PC-9 (cell line): ENCODE measurements around the gene PGRMC2. TPM values are rescaled to one million over a fixed set of nuclear protein-coding genes. Genes with fewer than 3 reads are reported as not detected.

Source experiments
- BruUV-seq: library from RNA; stranded (reverse); fragments of 400-500 nt; replicated peaks from 2 replicates; lab custom pipeline; 2021; lab: Mats Ljungman, UMichigan
- CTCF ChIA-PET: fragments of 300-600 bp; sonication (Branson Sonifier 250); formaldehyde crosslinking; loops from one replicate; lab custom pipeline; 2022; ENCODE audit warnings: antibody characterized with exemption; lab: Charles Lee
- POLR2A ChIA-PET: fragments of 300-600 bp; sonication (Branson Sonifier 250); formaldehyde crosslinking; loops from one replicate; lab custom pipeline; 2022; ENCODE audit warnings: antibody characterized with exemption; ENCODE audit not compliant: unreplicated experiment; lab: Charles Lee
- DNase-seq, 2 experiments: peaks; one replicate each; pipeline versions ENCODE4 v3.0.0 to v3.0.0-alpha.2; 2015 to 2022; ENCODE audit warnings: mixed read lengths in 1 of 2
- H2AFZ ChIP-seq: fragments of 200-600 bp; sonication (generic); 2 replicates; pipeline ENCODE4 v1.8.1; 2017; ENCODE audit warnings: antibody characterized with exemption
- H3F3A ChIP-seq: fragments of 200-600 bp; sonication (generic); 2 replicates; pipeline ENCODE4 v1.8.1; 2017; ENCODE audit warnings: antibody characterized with exemption, mild to moderate bottlenecking, low read depth; ENCODE audit not compliant: insufficient read depth
- H3K27ac ChIP-seq: fragments of 200-600 bp; sonication (generic); 2 replicates; pipeline ENCODE4 v1.6.1; 2016; ENCODE audit warnings: mixed run types
- H3K27me3 ChIP-seq: fragments of 200-600 bp; sonication (generic); 2 replicates; pipeline ENCODE4 v1.6.1; 2016; ENCODE audit warnings: low read depth, mixed run types; ENCODE audit not compliant: insufficient read depth
- H3K36me3 ChIP-seq: fragments of 200-600 bp; sonication (generic); 2 replicates; pipeline ENCODE4 v1.6.1; 2016; ENCODE audit warnings: low read depth, mixed run types
- H3K4me1 ChIP-seq: fragments of 200-600 bp; sonication (generic); replicated peaks from 2 replicates; pipeline ENCODE4 v1.6.1; 2016; ENCODE audit warnings: mixed run types; ENCODE audit not compliant: insufficient read depth
- H3K4me2 ChIP-seq: fragments of 200-600 bp; sonication (generic); 2 replicates; pipeline ENCODE4 v1.6.1; 2017; ENCODE audit warnings: mixed run types
- H3K4me3 ChIP-seq: fragments of 200-600 bp; sonication (generic); 2 replicates; pipeline ENCODE4 v1.6.1; 2016; ENCODE audit warnings: mixed run types
- H3K79me2 ChIP-seq: fragments of 200-600 bp; sonication (generic); 2 replicates; pipeline ENCODE4 v1.6.1; 2017; ENCODE audit warnings: low read depth, mixed run types
- H3K9me2 ChIP-seq: fragments of 200-600 bp; sonication (generic); 2 replicates; pipeline ENCODE4 v1.8.1; 2017; ENCODE audit warnings: mild to moderate bottlenecking; ENCODE audit not compliant: insufficient read depth
- H3K9me3 ChIP-seq: fragments of 200-600 bp; sonication (generic); 2 replicates; pipeline ENCODE4 v1.8.1; 2016; ENCODE audit warnings: low read depth; ENCODE audit not compliant: insufficient read depth
- H4K20me1 ChIP-seq: fragments of 200-600 bp; sonication (generic); 2 replicates; pipeline ENCODE4 v1.8.1; 2017; ENCODE audit not compliant: insufficient read depth
- CTCF ChIP-seq: fragments of 200-600 bp; sonication (generic); conservative IDR thresholded peaks from 2 replicates; pipeline ENCODE4 v1.6.1; 2017; ENCODE audit warnings: mixed run types, antibody characterized with exemption, mild to moderate bottlenecking, moderate library complexity
- EZH2 ChIP-seq: fragments of 200-600 bp; sonication (generic); IDR thresholded peaks from 2 replicates; pipeline ENCODE4 v1.8.0; 2017; ENCODE audit warnings: antibody characterized with exemption, low read depth
- intact Hi-C: fragments of 100-400 bp; cut with micrococcal nuclease; formaldehyde crosslinking; loops from one replicate; pipeline ENCODE4 v1.10.0; 2022; ENCODE audit not compliant: unreplicated experiment
- total RNA-seq: library from RNA; stranded (reverse); gene quantifications from 2 replicates; pipeline ENCODE4 v1.2.3, GENCODE V29; 2021

Gene PGRMC2
- total RNA-seq, 1 experiment from 2014 or later: 105 TPM

DNA sequence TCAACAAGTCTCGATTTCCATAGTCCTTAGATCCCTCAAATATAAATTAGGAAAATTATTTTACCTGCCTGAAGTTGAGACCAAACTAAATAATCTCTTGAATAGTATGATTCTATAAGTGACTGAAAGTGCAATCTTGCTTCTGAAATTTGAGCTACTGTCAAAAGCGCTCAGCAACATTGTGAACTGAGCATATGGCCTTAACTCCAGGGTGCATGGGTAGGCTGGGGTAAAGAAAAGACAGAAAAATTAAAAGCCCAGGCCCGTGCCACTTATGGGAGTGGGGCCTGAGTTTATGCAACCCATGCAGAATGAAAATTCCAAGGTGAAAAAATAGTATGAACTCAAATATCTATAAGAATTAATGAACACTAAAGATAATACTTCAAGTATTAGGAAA is 9.8 kb downstream of the PGRMC2 start:
- no peaks in the 10 kb centered on the region for H4K20me1 ChIP-seq
- no TSS peak for BruUV-seq

GRCh38 chr4:128275346-128275745 is 12.3 kb downstream of the PGRMC2 start:
- peaks cover 30% of the 10 kb centered on the region; the same call in 1 of the 2 replicates for H3K36me3 ChIP-seq
- no peaks in the 10 kb centered on the region for H3K27me3 ChIP-seq
- H3K4me3 ChIP-seq: no peak overlapping the region
- H3K79me2 ChIP-seq: peaks cover 65% of the 10 kb centered on the region
- DNase-seq: no peak
- H3K27ac ChIP-seq: no peak overlapping the region
- H3K9me3 ChIP-seq: no peaks in the 10 kb centered on the region
- H3K9me2 ChIP-seq: no peaks in the 10 kb centered on the region
- no peak overlapping the region for H2AFZ ChIP-seq
- H3K4me2 ChIP-seq: no peak overlapping the region
- H3K4me1 ChIP-seq: no peaks in the 10 kb centered on the region
- ChIA-PET CTCF (no interaction called here), POLR2A (interaction anchor here (0.6 kb wide), 1 partner anchor 63 kb away, joined by 5 read pairs; no protein-coding TSS in a partner anchor)
- no peaks in the 10 kb centered on the region; the same call in 1 of the 2 replicates for H3F3A ChIP-seq
- no TSS peak for BruUV-seq
- no peak for TF ChIP-seq EZH2
- no peak for TF ChIP-seq CTCF
- intact Hi-C loops: no loop called here
- H4K20me1 ChIP-seq: no peaks in the 10 kb centered on the region

More for the DNA sequence above, 9.8 kb downstream of the PGRMC2 start:
- intact Hi-C loops: no loop called here
- ChIA-PET POLR2A (no interaction called here), CTCF (no interaction called here)
- Histone ChIP-seq H3K9me3 (no peaks in the 10 kb centered on the region), H3K27me3 (no peaks in the 10 kb centered on the region), H3K79me2 (peaks cover 89% of the 10 kb centered on the region), H3K4me1 (no peaks in the 10 kb centered on the region), H3K36me3 (peaks cover 30% of the 10 kb centered on the region; the same call in 1 of the 2 replicates), H3K4me2 (no peak overlapping the region), H2AFZ (no peak overlapping the region), H3K4me3 (no peak overlapping the region), H3K27ac (no peak overlapping the region), H3K9me2 (no peaks in the 10 kb centered on the region), H3F3A (no peaks in the 10 kb centered on the region)
- DNase-seq: no peak
- no peak for TF ChIP-seq CTCF
- no peak for TF ChIP-seq EZH2

GRCh38 chr4:128271551-128271950 is 16.1 kb downstream of the PGRMC2 start:
- H3K9me3 ChIP-seq: no peaks in the 10 kb centered on the region
- H3K27ac ChIP-seq: no peak overlapping the region
- peaks cover 16% of the 10 kb centered on the region; the same call in 1 of the 2 replicates for H3K36me3 ChIP-seq
- no peaks in the 10 kb centered on the region for H4K20me1 ChIP-seq
- no peak overlapping the region for H3K4me3 ChIP-seq
- H3F3A ChIP-seq: no peaks in the 10 kb centered on the region; the same call in 1 of the 2 replicates
- no peak overlapping the region for H3K4me2 ChIP-seq
- intact Hi-C loops: no loop called here
- ChIA-PET CTCF (interaction anchor here (1.1 kb wide), 1 partner anchor 11 kb away, joined by 4 read pairs; no protein-coding TSS in a partner anchor), POLR2A (interaction anchor here (0.7 kb wide), 1 partner anchor 15 kb away, joined by 10 read pairs; no protein-coding TSS in a partner anchor)
- BruUV-seq: no TSS peak
- TF ChIP-seq CTCF (no peak), EZH2 (no peak)
- H3K27me3 ChIP-seq: no peaks in the 10 kb centered on the region
- H2AFZ ChIP-seq: no peak overlapping the region
- no peak for DNase-seq
- no peaks in the 10 kb centered on the region for H3K4me1 ChIP-seq
- no peaks in the 10 kb centered on the region for H3K9me2 ChIP-seq
- peaks cover 30% of the 10 kb centered on the region for H3K79me2 ChIP-seq
